Trophoblast cell (in vitro differentiated cells and primary cell): ENCODE measurements around the gene ATP8A2.

Experiments
- DNase-seq, 2 donors: peaks; one replicate each; pipeline ENCODE4 v3.0.0-alpha.2; 2016
- H2AFZ ChIP-seq: 2 replicates; pipeline ENCODE4 v1.6.1; 2013; ENCODE audit warnings: low read length, moderate library complexity, mild to moderate bottlenecking; ENCODE audit not compliant: insufficient read depth, poor library complexity
- H2AK5ac ChIP-seq: 2 replicates; pipeline ENCODE4 v1.6.1; 2013; ENCODE audit warnings: mild to moderate bottlenecking, low read length
- H2BK120ac ChIP-seq: 2 replicates; pipeline ENCODE4 v1.6.1; 2013; ENCODE audit warnings: low read length, mild to moderate bottlenecking, moderate library complexity; ENCODE audit not compliant: insufficient read depth, poor library complexity
- H2BK12ac ChIP-seq: 2 replicates; pipeline ENCODE4 v1.6.1; 2013; ENCODE audit warnings: mild to moderate bottlenecking, low read length, moderate library complexity
- H2BK5ac ChIP-seq: 2 replicates; pipeline ENCODE4 v1.6.1; 2013; ENCODE audit warnings: low read length, low read depth, moderate library complexity, mild to moderate bottlenecking; ENCODE audit not compliant: poor library complexity
- H3K14ac ChIP-seq: 2 replicates; pipeline ENCODE4 v1.6.1; 2013; ENCODE audit warnings: mild to moderate bottlenecking, low read length
- H3K18ac ChIP-seq: 2 replicates; pipeline ENCODE4 v1.6.1; 2013; ENCODE audit warnings: mild to moderate bottlenecking, low read length
- H3K23ac ChIP-seq: 2 replicates; pipeline ENCODE4 v1.6.1; 2013; ENCODE audit warnings: low read length
- H3K27ac ChIP-seq: 2 replicates; pipeline ENCODE4 v1.5.1; 2013; ENCODE audit warnings: low read depth, mild to moderate bottlenecking, inconsistent platforms, low read length, moderate library complexity
- H3K27me3 ChIP-seq: 2 replicates; pipeline ENCODE4 v1.6.1; 2013; ENCODE audit warnings: inconsistent platforms, mild to moderate bottlenecking, low read length, moderate library complexity; ENCODE audit not compliant: insufficient read depth
- H3K36me3 ChIP-seq, 2 experiments: 1 replicate in 1 of 2; 2 replicates in 1 of 2; pipeline ENCODE4 v1.6.1; 2013; ENCODE audit warnings: low read length in 2 of 2, mild to moderate bottlenecking in 2 of 2, moderate library complexity in 1 of 2; ENCODE audit not compliant: insufficient read depth in 2 of 2, control insufficient read depth in 1 of 2
- H3K4ac ChIP-seq: 2 replicates; pipeline ENCODE4 v1.6.1; 2013; ENCODE audit warnings: low read depth, mild to moderate bottlenecking, low read length, moderate library complexity
- H3K4me1 ChIP-seq, 2 experiments: 1 replicate in 1 of 2; 2 replicates in 1 of 2; pipeline ENCODE4 v1.6.1; 2013; ENCODE audit warnings: low read length in 2 of 2, mild to moderate bottlenecking in 2 of 2, moderate library complexity in 1 of 2; ENCODE audit not compliant: insufficient read depth in 2 of 2, control insufficient read depth in 1 of 2
- H3K4me2 ChIP-seq: 2 replicates; pipeline ENCODE4 v1.6.1; 2013; ENCODE audit warnings: inconsistent platforms, mild to moderate bottlenecking, low read length, moderate library complexity
- H3K4me3 ChIP-seq: 2 replicates; pipeline ENCODE4 v1.5.1; 2013; ENCODE audit warnings: mild to moderate bottlenecking, low read depth, low read length, inconsistent platforms
- H3K79me1 ChIP-seq: one replicate; pipeline ENCODE4 v1.6.1; 2013; ENCODE audit warnings: low read length
- H3K79me2 ChIP-seq: 2 replicates; pipeline ENCODE4 v1.6.1; 2013; ENCODE audit warnings: low read length, mild to moderate bottlenecking; ENCODE audit not compliant: control insufficient read depth, insufficient read depth, poor library complexity
- H3K9ac ChIP-seq: 2 replicates; pipeline ENCODE4 v1.6.1; 2013; ENCODE audit warnings: mild to moderate bottlenecking, low read length
- H3K9me3 ChIP-seq: 2 replicates; pipeline ENCODE4 v1.6.1; 2013; ENCODE audit warnings: low read depth, mild to moderate bottlenecking, control low read depth, inconsistent platforms, low read length; ENCODE audit not compliant: insufficient read depth
- H4K12ac ChIP-seq: 2 replicates; pipeline ENCODE4 v1.6.1; 2013; ENCODE audit warnings: low read depth, mild to moderate bottlenecking, low read length, moderate library complexity
- H4K8ac ChIP-seq: 2 replicates; pipeline ENCODE4 v1.6.1; 2013; ENCODE audit warnings: low read depth, mild to moderate bottlenecking, low read length, moderate library complexity
- H4K91ac ChIP-seq: one replicate; pipeline ENCODE4 v1.6.1; 2013; ENCODE audit warnings: low read depth, mild to moderate bottlenecking, low read length, moderate library complexity
- WGBS: extraction: QIAGEN DNeasy Blood & Tissue Kit; methylation state at CpG from one replicate; pipeline ENCODE4 v1.1.7; 2013; ENCODE audit warnings: missing lambda C conversion rate; ENCODE audit not compliant: insufficient read length, insufficient coverage; ENCODE audit errors: extremely low coverage; 5-methylcytosine and 5-hydroxymethylcytosine counted together

ATP8A2 gene

DNA sequence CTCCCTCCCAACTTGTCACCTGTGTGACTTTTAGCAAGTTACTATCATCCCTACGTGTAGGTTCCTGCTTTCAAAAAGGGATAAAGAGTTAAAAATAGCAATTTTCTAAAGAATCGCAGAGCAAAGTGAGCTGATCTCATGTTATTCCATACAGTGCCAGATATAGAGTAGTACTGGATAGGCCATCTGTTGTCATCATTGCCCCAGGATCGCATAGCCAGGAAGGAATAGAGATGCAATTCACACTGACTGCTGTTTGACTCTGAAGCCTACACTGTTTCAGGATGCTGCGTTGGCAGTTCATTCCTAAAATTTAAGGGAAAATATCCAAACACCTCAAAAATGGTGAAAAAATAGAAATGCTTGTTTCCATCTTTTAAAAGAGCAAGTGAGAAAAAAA, 541.2 kb downstream of the ATP8A2 start:
- no CpG with 5 or more reads among the region's 4 CpGs for WGBS
- no peak overlapping the region for H3K9ac ChIP-seq
- no peak overlapping the region for H3K4me3 ChIP-seq
- no peak overlapping the region for H2BK5ac ChIP-seq
- H3K27ac ChIP-seq, result no peak overlapping the region
- no peak overlapping the region for H2AK5ac ChIP-seq
- H3K79me2 ChIP-seq, result no peaks in the 10 kb centered on the region
- H4K8ac ChIP-seq, result no peak overlapping the region
- H2BK120ac ChIP-seq, result no peak overlapping the region
- H3K79me1 ChIP-seq, result no peaks in the 10 kb centered on the region
- H3K4ac ChIP-seq, result no peak overlapping the region
- DNase-seq, result no peak
- H2AFZ ChIP-seq, result no peak overlapping the region
- peaks cover 0 to 4% of the 10 kb centered on the region in 2 experiments for H3K4me1 ChIP-seq
- no peak overlapping the region for H3K14ac ChIP-seq
- no peak overlapping the region for H4K91ac ChIP-seq
- no peak overlapping the region for H3K18ac ChIP-seq
- no peak overlapping the region for H3K23ac ChIP-seq
- no peak overlapping the region for H2BK12ac ChIP-seq
- H4K12ac ChIP-seq, result no peak overlapping the region
- no peak overlapping the region for H3K4me2 ChIP-seq
- H3K36me3 ChIP-seq, result no peaks in the 10 kb centered on the region
- H3K9me3 ChIP-seq, result no peaks in the 10 kb centered on the region
- H3K27me3 ChIP-seq, result no peaks in the 10 kb centered on the region

DNA sequence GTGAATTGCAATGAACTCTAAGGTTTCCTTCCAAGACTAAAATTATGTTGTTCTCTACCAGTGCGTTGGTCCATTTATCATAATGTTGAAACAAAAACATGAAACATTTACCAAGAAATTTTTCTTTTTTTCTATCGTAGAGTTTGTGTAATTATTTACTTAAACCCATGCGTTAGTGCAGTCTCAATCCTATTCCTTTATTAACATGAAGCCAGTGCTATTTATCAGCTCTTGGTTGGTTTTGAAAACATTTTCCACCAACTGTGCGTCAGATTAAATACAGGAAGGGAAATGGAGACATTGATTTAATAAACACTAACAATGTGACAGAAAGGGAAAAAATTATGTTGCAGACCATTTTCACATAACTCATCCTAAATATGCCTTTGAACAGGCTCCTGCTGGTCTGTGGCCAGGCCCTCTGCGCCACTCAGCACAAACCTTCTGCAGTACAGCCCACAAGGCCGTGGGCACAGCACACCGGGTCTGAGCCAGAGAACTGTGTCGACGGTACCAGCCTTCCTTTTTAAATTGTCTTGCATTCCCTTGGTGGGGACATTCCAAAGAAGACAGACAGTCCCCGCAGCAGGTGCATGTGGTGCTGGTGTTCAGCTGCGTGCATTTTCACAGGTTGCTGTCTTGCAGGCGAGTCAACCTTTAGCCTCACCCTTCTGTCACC, 544.2 kb downstream of the ATP8A2 start:
- Histone ChIP-seq H3K4me1 (no peaks in the 10 kb centered on the region), H3K79me1 (no peaks in the 10 kb centered on the region), H2BK120ac (no peak overlapping the region), H4K8ac (no peak overlapping the region), H2BK5ac (no peak overlapping the region), H3K79me2 (no peaks in the 10 kb centered on the region), H3K14ac (no peak overlapping the region), H4K91ac (no peak overlapping the region), H2AFZ (no peak overlapping the region), H3K4me3 (no peak overlapping the region), H3K27ac (no peak overlapping the region), H3K4me2 (no peak overlapping the region), H3K4ac (no peak overlapping the region), H3K23ac (no peak overlapping the region), H2BK12ac (no peak overlapping the region), H3K27me3 (no peaks in the 10 kb centered on the region), H3K18ac (no peak overlapping the region), H2AK5ac (no peak overlapping the region), H3K36me3 (no peaks in the 10 kb centered on the region), H3K9me3 (no peaks in the 10 kb centered on the region), H3K9ac (no peak overlapping the region), H4K12ac (no peak overlapping the region)
- WGBS, result no CpG with 5 or more reads among the region's 12 CpGs
- no peak for DNase-seq

DNA sequence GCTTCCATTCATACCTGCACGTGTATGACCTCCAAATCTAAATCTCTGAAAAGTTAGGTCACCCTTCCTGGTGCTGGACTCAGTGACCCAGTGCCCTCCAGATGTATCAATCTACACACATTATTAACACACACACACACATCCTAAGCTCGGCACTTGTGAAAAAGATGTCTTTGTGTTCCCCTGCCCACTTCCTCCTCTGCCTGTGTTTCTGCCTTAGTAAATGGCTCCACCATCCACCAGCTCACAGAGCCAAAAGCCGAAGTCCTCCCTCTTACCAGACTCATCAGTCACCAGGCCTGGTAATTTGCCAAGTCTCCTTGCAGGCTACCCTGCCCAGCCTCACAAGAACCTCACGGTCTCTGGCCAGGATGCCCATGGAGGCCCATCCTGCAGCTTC, 548.5 kb downstream of the ATP8A2 start:
- H3K23ac ChIP-seq, result no peak overlapping the region
- H4K12ac ChIP-seq, result no peak overlapping the region
- no peak overlapping the region for H3K9ac ChIP-seq
- DNase-seq, result no peak
- no peaks in the 10 kb centered on the region for H3K79me2 ChIP-seq
- no CpG with 5 or more reads among the region's 4 CpGs for WGBS
- H3K4me1 ChIP-seq, result peaks cover 4 to 8% of the 10 kb centered on the region in 2 experiments
- no peak overlapping the region for H2BK5ac ChIP-seq
- no peak overlapping the region for H3K18ac ChIP-seq
- H3K4me2 ChIP-seq, result no peak overlapping the region
- no peaks in the 10 kb centered on the region for H3K36me3 ChIP-seq
- peaks cover 3% of the 10 kb centered on the region for H3K79me1 ChIP-seq
- no peak overlapping the region for H3K4ac ChIP-seq
- no peak overlapping the region for H4K8ac ChIP-seq
- no peak overlapping the region for H3K4me3 ChIP-seq
- H2BK120ac ChIP-seq, result no peak overlapping the region
- H3K14ac ChIP-seq, result no peak overlapping the region
- H3K9me3 ChIP-seq, result no peaks in the 10 kb centered on the region
- H2BK12ac ChIP-seq, result no peak overlapping the region
- H2AK5ac ChIP-seq, result no peak overlapping the region
- H3K27ac ChIP-seq, result no peak overlapping the region
- no peaks in the 10 kb centered on the region for H3K27me3 ChIP-seq
- no peak overlapping the region for H4K91ac ChIP-seq
- no peak overlapping the region for H2AFZ ChIP-seq

DNA sequence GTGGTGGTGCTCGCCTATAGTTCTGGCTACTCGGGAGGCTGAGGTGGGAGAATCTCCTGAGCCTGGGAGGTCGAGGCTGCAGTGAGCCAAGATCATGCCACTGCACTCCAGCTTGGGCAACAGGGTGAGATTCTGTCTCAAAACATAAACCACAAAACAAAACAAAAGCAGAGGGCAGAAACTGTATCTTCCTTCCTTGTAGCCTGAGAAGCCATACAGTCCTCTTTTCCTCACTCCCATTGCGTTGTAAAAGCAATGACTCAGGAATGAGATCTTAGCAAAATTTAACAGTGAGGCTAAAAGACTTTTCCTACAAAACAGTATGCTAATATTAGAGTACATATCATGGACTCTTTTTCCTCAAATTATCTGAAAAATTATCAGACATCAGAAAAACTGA, 549.2 kb downstream of the ATP8A2 start:
- no peak for DNase-seq
- H3K9me3 ChIP-seq, result no peaks in the 10 kb centered on the region
- H3K23ac ChIP-seq, result no peak overlapping the region
- H2BK120ac ChIP-seq, result no peak overlapping the region
- peaks cover 4 to 8% of the 10 kb centered on the region in 2 experiments for H3K4me1 ChIP-seq
- H3K27me3 ChIP-seq, result no peaks in the 10 kb centered on the region
- no peak overlapping the region for H3K14ac ChIP-seq
- peaks cover 3% of the 10 kb centered on the region for H3K79me1 ChIP-seq
- no peak overlapping the region for H4K91ac ChIP-seq
- no peak overlapping the region for H2AK5ac ChIP-seq
- H2AFZ ChIP-seq, result no peak overlapping the region
- H4K12ac ChIP-seq, result no peak overlapping the region
- no peak overlapping the region for H2BK5ac ChIP-seq
- no peak overlapping the region for H4K8ac ChIP-seq
- H3K4me2 ChIP-seq, result no peak overlapping the region
- no peaks in the 10 kb centered on the region for H3K79me2 ChIP-seq
- no peak overlapping the region for H3K18ac ChIP-seq
- no peak overlapping the region for H2BK12ac ChIP-seq
- WGBS, result no CpG with 5 or more reads among the region's 4 CpGs
- no peak overlapping the region for H3K4me3 ChIP-seq
- H3K36me3 ChIP-seq, result no peaks in the 10 kb centered on the region
- H3K4ac ChIP-seq, result no peak overlapping the region
- H3K9ac ChIP-seq, result no peak overlapping the region
- no peak overlapping the region for H3K27ac ChIP-seq
